Ovary (tissue), 3 donors: ENCODE results near the gene FGR.

Experiments used
- POLR2A ChIP-seq: fragments of 450-650 bp; IDR thresholded peaks from one replicate; pipeline ENCODE4 v1.6.1; 2017; ENCODE audit warnings: antibody characterized with exemption, mild to moderate bottlenecking, moderate library complexity
- TF ChIP-seq, protein P1 (sequence below), 3 donors: fragments of 450-650 bp in 2 of 3; fragments of 200-600 bp in 1 of 3; IDR thresholded peaks; one replicate each; pipeline versions ENCODE4 v1.5.1 to v1.8.0; 2016 to 2022; ENCODE audit warnings: antibody characterized with exemption in 3 of 3, mild to moderate bottlenecking in 1 of 3
- donor health status: DM: no; HTN: no; CAD: no.

DNA sequence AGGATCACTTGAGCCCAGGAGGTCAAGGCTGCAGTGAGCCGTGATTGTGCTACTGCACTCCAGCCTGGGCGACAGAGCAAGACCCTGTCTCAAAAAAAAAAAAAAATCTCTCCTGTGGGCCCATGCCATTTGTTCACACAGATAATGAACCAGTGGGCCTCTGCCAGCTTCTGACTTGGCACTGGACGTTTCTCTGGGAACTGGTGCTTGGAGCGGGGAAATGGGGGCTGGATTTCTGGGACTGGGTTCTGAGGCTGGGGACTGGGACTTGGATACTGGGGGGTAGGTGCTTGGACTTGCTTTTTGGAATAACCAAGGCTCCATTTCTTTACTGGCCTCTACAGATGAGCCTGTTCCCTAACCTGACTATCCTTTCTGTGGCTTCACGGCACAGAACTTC is 27.3 kb upstream of the FGR start:
- TF ChIP-seq, protein P1, sequence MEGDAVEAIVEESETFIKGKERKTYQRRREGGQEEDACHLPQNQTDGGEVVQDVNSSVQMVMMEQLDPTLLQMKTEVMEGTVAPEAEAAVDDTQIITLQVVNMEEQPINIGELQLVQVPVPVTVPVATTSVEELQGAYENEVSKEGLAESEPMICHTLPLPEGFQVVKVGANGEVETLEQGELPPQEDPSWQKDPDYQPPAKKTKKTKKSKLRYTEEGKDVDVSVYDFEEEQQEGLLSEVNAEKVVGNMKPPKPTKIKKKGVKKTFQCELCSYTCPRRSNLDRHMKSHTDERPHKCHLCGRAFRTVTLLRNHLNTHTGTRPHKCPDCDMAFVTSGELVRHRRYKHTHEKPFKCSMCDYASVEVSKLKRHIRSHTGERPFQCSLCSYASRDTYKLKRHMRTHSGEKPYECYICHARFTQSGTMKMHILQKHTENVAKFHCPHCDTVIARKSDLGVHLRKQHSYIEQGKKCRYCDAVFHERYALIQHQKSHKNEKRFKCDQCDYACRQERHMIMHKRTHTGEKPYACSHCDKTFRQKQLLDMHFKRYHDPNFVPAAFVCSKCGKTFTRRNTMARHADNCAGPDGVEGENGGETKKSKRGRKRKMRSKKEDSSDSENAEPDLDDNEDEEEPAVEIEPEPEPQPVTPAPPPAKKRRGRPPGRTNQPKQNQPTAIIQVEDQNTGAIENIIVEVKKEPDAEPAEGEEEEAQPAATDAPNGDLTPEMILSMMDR (IDR thresholded peaks at IDR 0.05) = no peak
- TF ChIP-seq POLR2A = no peak
